Measurements from ENCODE around the gene DYSF. TPM values are rescaled to one million over a fixed set of nuclear protein-coding genes. Genes with fewer than 3 reads are reported as not detected.

Gene DYSF
- total RNA-seq, 4 donors from 2014 or later = 2.6 to 20.7 (median 12.7) TPM

- no peaks in the 10 kb centered on the region for H3K9me3 ChIP-seq
- H3K27ac ChIP-seq = no peak overlapping the region
- H3K4me3 ChIP-seq = no peak overlapping the region
- no peak for DNase-seq
- H3K36me3 ChIP-seq = no peaks in the 10 kb centered on the region
- TF ChIP-seq CTCF (IDR thresholded peaks at IDR 0.05) (no peak), POLR2A (IDR thresholded peaks at IDR 0.05) (no peak)
- H3K4me1 ChIP-seq = no peaks in the 10 kb centered on the region
- intact Hi-C loops (cut with DNase I; ENCODE audit: low total_unique reads) = no loop called here
- no peaks in the 10 kb centered on the region for H3K27me3 ChIP-seq
Measured at GRCh38 chr2:71685073-71685848, 231.9 kb downstream of the DYSF start.

GRCh38 chr2:71685941-71686611, 232.7 kb downstream of the DYSF start:
- TF ChIP-seq CTCF (IDR thresholded peaks at IDR 0.05) = no peak
- no peak for TF ChIP-seq POLR2A (IDR thresholded peaks at IDR 0.05)
- Histone ChIP-seq H3K36me3 (no peaks in the 10 kb centered on the region), H3K4me3 (no peak overlapping the region), H3K27me3 (no peaks in the 10 kb centered on the region), H3K9me3 (no peaks in the 10 kb centered on the region), H3K27ac (no peak overlapping the region), H3K4me1 (no peaks in the 10 kb centered on the region)
- no peak for DNase-seq
- intact Hi-C loops (cut with DNase I; ENCODE audit: low total_unique reads) = no loop called here

- Histone ChIP-seq H3K4me3 (no peak overlapping the region), H3K9me3 (no peaks in the 10 kb centered on the region), H3K27ac (no peak overlapping the region), H3K4me1 (no peaks in the 10 kb centered on the region), H3K36me3 (no peaks in the 10 kb centered on the region), H3K27me3 (no peaks in the 10 kb centered on the region)
- TF ChIP-seq POLR2A (IDR thresholded peaks at IDR 0.05) = no peak
- no peak for TF ChIP-seq CTCF (IDR thresholded peaks at IDR 0.05)
- intact Hi-C loops (cut with DNase I; ENCODE audit: low total_unique reads) = no loop called here
- DNase-seq = no peak
Measured at GRCh38 chr2:71686781-71687180, 233.4 kb downstream of the DYSF start.

- Histone ChIP-seq H3K4me1 (no peaks in the 10 kb centered on the region), H3K27ac (no peak overlapping the region), H3K27me3 (no peaks in the 10 kb centered on the region), H3K36me3 (no peaks in the 10 kb centered on the region), H3K4me3 (no peak overlapping the region), H3K9me3 (no peaks in the 10 kb centered on the region)
- DNase-seq = no peak
- no peak for TF ChIP-seq POLR2A (IDR thresholded peaks at IDR 0.05)
- TF ChIP-seq CTCF (IDR thresholded peaks at IDR 0.05) = no peak
- intact Hi-C loops (cut with DNase I; ENCODE audit: low total_unique reads) = no loop called here
Measured at GRCh38 chr2:71687412-71687811, 234.1 kb downstream of the DYSF start.

- Histone ChIP-seq H3K27ac (no peak overlapping the region), H3K4me1 (no peaks in the 10 kb centered on the region), H3K4me3 (no peak overlapping the region), H3K36me3 (no peaks in the 10 kb centered on the region), H3K27me3 (no peaks in the 10 kb centered on the region), H3K9me3 (no peaks in the 10 kb centered on the region)
- intact Hi-C loops (cut with DNase I; ENCODE audit: low total_unique reads) = no loop called here
- DNase-seq = no peak
- TF ChIP-seq POLR2A (IDR thresholded peaks at IDR 0.05) (no peak), CTCF (IDR thresholded peaks at IDR 0.05) (no peak)
Measured at GRCh38 chr2:71688530-71688929, 235.2 kb downstream of the DYSF start.
